Upper lobe of left lung (tissue), 4 donors: Measurements from ENCODE around the gene GAMT.

Experiments used
- EP300 ChIP-seq, 4 donors: sonication (generic); formaldehyde crosslinking; IDR thresholded peaks; one replicate each; pipeline ENCODE4 v1.5.1; 2017; ENCODE audit warnings: antibody characterized with exemption in 4 of 4, control low read depth in 2 of 4
- TF ChIP-seq, protein P1 (sequence below), 6 experiments: fragments of 450-650 bp in 4 of 6; fragments of 200-600 bp in 2 of 6; sonication (generic) in 2 of 6; IDR thresholded peaks; one replicate each; pipeline ENCODE4 v1.5.1; 2016 to 2019; ENCODE audit warnings: antibody characterized with exemption in 6 of 6

GRCh38 chr19:1354970-1355567 lies 46.3 kb downstream of the GAMT start:
- no peak for TF ChIP-seq EP300 (IDR thresholded peaks at IDR 0.05)
- TF ChIP-seq, protein P1, sequence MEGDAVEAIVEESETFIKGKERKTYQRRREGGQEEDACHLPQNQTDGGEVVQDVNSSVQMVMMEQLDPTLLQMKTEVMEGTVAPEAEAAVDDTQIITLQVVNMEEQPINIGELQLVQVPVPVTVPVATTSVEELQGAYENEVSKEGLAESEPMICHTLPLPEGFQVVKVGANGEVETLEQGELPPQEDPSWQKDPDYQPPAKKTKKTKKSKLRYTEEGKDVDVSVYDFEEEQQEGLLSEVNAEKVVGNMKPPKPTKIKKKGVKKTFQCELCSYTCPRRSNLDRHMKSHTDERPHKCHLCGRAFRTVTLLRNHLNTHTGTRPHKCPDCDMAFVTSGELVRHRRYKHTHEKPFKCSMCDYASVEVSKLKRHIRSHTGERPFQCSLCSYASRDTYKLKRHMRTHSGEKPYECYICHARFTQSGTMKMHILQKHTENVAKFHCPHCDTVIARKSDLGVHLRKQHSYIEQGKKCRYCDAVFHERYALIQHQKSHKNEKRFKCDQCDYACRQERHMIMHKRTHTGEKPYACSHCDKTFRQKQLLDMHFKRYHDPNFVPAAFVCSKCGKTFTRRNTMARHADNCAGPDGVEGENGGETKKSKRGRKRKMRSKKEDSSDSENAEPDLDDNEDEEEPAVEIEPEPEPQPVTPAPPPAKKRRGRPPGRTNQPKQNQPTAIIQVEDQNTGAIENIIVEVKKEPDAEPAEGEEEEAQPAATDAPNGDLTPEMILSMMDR (IDR thresholded peaks at IDR 0.05) = no peak
